NT2/D1 (cell line): Measurements from ENCODE around the gene SAMD7.

ENCODE experiments used
- YY1 ChIP-seq: IDR thresholded peaks from 2 replicates; pipeline ENCODE4 v1.6.1; 2011; ENCODE audit not compliant: insufficient read length, insufficient read depth
- ZNF274 ChIP-seq: IDR thresholded peaks from 2 replicates; pipeline ENCODE4 v1.6.1; 2011; ENCODE audit warnings: mild to moderate bottlenecking, low read depth, low read length

GRCh38 chr3:169980055-169980454 is 68.7 kb downstream of the SAMD7 start:
- TF ChIP-seq ZNF274 (no peak), YY1 (no peak)
